Measurements from ENCODE around the gene EGFL7. TPM values are rescaled to one million over a fixed set of nuclear protein-coding genes. Genes with fewer than 3 reads are reported as not detected.
"Not testable (repeated sequence)": the region's sequence is repeated elsewhere in the genome, so short reads cannot be mapped to it uniquely, and the experiment has no call there.

Gene EGFL7
- total RNA-seq, 2 experiments from 2014 or later = 1.9 TPM

- H3K27me3 Mint-ChIP-seq (ENCODE audit: low read depth) = peaks cover 34% of the 10 kb centered on the region
- CTCF ChIA-PET = interaction anchor here (1.3 kb wide), 1 partner anchor 20 kb away, joined by 4 read pairs; no protein-coding TSS in a partner anchor
- H3K27ac Mint-ChIP-seq = no peak overlapping the region
Measured at GRCh38 chr9:136707011-136707410, 44.3 kb downstream of the EGFL7 start.

GRCh38 chr9:136707849-136708517 is 45.3 kb downstream of the EGFL7 start:
- DNase-seq (no peak), ATAC-seq (no peak)
- Mint-ChIP-seq H3K4me3 (no peak overlapping the region), H3K9me3 (ENCODE audit: insufficient read depth) (no peaks in the 10 kb centered on the region), H3K36me3 (ENCODE audit: low read depth) (no peaks in the 10 kb centered on the region), H3K27me3 (ENCODE audit: low read depth) (peaks cover 31% of the 10 kb centered on the region), H3K27ac (no peak overlapping the region), H3K4me1 (ENCODE audit: low read depth) (peaks cover 8% of the 10 kb centered on the region)
- CTCF ChIA-PET = interaction anchor here (0.7 to 1.6 kb wide), 3 partner anchors 19 to 35 kb away, joined by 3 to 8 read pairs (median 4); no protein-coding TSS in a partner anchor
- POLR2A ChIA-PET = interaction anchor here (0.8 kb wide), 1 partner anchor 19 kb away, joined by 3 read pairs; no protein-coding TSS in a partner anchor

More at GRCh38 chr9:136707011-136707410, 44.3 kb downstream of the EGFL7 start:
- no peak overlapping the region for H3K4me3 Mint-ChIP-seq
- peaks cover 10% of the 10 kb centered on the region for H3K4me1 Mint-ChIP-seq (ENCODE audit: low read depth)
- POLR2A ChIA-PET = interaction anchor here (0.8 kb wide), 1 partner anchor 20 kb away, joined by 3 read pairs; no protein-coding TSS in a partner anchor
- DNase-seq = no peak
- no peaks in the 10 kb centered on the region for H3K9me3 Mint-ChIP-seq (ENCODE audit: insufficient read depth)
- no peaks in the 10 kb centered on the region for H3K36me3 Mint-ChIP-seq (ENCODE audit: low read depth)
- no peak for ATAC-seq

- peaks cover 44% of the 10 kb centered on the region for H3K27me3 Mint-ChIP-seq (ENCODE audit: low read depth)
- ATAC-seq (no peak), DNase-seq (no peak)
- H3K9me3 Mint-ChIP-seq (ENCODE audit: insufficient read depth) = no peaks in the 10 kb centered on the region
- ChIA-PET POLR2A (interaction anchor here (0.6 to 0.9 kb wide), 2 partner anchors 17 to 246 kb away, joined by 3 to 4 read pairs; no protein-coding TSS in a partner anchor), CTCF (no interaction called here)
- no peaks in the 10 kb centered on the region for H3K36me3 Mint-ChIP-seq (ENCODE audit: low read depth)
- H3K4me3 Mint-ChIP-seq = no peak overlapping the region
- no peak overlapping the region for H3K27ac Mint-ChIP-seq
- H3K4me1 Mint-ChIP-seq (ENCODE audit: low read depth) = peaks cover 4% of the 10 kb centered on the region
Measured at GRCh38 chr9:136709454-136710109, 46.9 kb downstream of the EGFL7 start.

DNA sequence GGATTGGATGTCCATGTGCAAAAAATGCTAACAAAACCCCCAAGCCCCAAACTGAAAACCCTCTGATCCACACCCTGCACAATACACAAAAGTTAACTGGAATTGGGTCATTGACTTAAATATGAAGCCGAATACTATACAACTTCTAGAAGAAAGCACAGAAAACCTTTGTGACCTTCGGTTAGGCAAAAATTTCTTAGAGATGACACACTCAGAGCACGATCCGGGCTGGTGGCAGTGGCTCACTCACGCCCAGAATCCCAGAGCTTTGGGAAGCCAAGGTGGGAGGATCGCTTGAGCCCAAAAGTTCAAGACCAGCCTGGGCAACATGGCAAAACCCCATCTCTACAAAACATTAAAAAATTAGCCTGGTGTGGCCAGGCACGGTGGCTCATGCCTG is 47.8 kb downstream of the EGFL7 start:
- CTCF ChIA-PET = no interaction called here
- no peak overlapping the region for H3K4me3 Mint-ChIP-seq

GRCh38 chr9:136711219-136711648 is 48.5 kb downstream of the EGFL7 start:
- DNase-seq; H3K27ac Mint-ChIP-seq; H3K4me3 Mint-ChIP-seq; POLR2A ChIA-PET; H3K9me3 Mint-ChIP-seq (ENCODE audit: insufficient read depth); H3K36me3 Mint-ChIP-seq (ENCODE audit: low read depth); ATAC-seq; H3K4me1 Mint-ChIP-seq (ENCODE audit: low read depth): not testable (repeated sequence)
- H3K27me3 Mint-ChIP-seq (ENCODE audit: low read depth) = peaks cover 34% of the 10 kb centered on the region
- CTCF ChIA-PET = interaction anchor here (1.0 kb wide), 1 partner anchor 9 kb away, joined by 3 read pairs; no protein-coding TSS in a partner anchor

More for the DNA sequence above, 47.8 kb downstream of the EGFL7 start:
- no peak for DNase-seq
- H3K9me3 Mint-ChIP-seq (ENCODE audit: insufficient read depth) = no peaks in the 10 kb centered on the region
- no peak for ATAC-seq
- H3K27ac Mint-ChIP-seq = no peak overlapping the region
- H3K27me3 Mint-ChIP-seq (ENCODE audit: low read depth) = peaks cover 38% of the 10 kb centered on the region
- POLR2A ChIA-PET = no interaction called here
- no peaks in the 10 kb centered on the region for H3K36me3 Mint-ChIP-seq (ENCODE audit: low read depth)
- peaks cover 4% of the 10 kb centered on the region for H3K4me1 Mint-ChIP-seq (ENCODE audit: low read depth)

GRCh38 chr9:136711751-136712689 is 49.3 kb downstream of the EGFL7 start, which contains the start of gene DIPK1B:
Gene DIPK1B (plus strand): TSS chr9:136712572. CDS start chr9:136712666, 94 bp downstream.
- peaks cover 4% of the 10 kb centered on the region for H3K4me1 Mint-ChIP-seq (ENCODE audit: low read depth)
- H3K4me3 Mint-ChIP-seq = peak within 1 kb of the TSS; percentile 15
- H3K36me3 Mint-ChIP-seq (ENCODE audit: low read depth) = no peaks in the 10 kb centered on the region
- H3K9me3 Mint-ChIP-seq (ENCODE audit: insufficient read depth) = no peaks in the 10 kb centered on the region
- ATAC-seq (peak; percentile 26), DNase-seq (no peak)
- CTCF ChIA-PET = interaction anchor here (1.0 kb wide), 1 partner anchor 10 kb away, joined by 3 read pairs; no protein-coding TSS in a partner anchor
- H3K27me3 Mint-ChIP-seq (ENCODE audit: low read depth) = peaks cover 32% of the 10 kb centered on the region
- H3K27ac Mint-ChIP-seq = no peak within 1 kb of the TSS
- POLR2A ChIA-PET = no interaction called here

- H3K4me3 Mint-ChIP-seq = no peak overlapping the region
- DNase-seq = no peak
- peaks cover 4% of the 10 kb centered on the region for H3K4me1 Mint-ChIP-seq (ENCODE audit: low read depth)
- ChIA-PET POLR2A (interaction anchor here (0.7 to 7.5 kb wide), 2 partner anchors 14 to 323 kb away, joined by 3 to 53 read pairs; no protein-coding TSS in a partner anchor), CTCF (interaction anchor here (1.9 kb wide), 1 partner anchor 14 kb away, joined by 5 read pairs; no protein-coding TSS in a partner anchor)
- no peak overlapping the region for H3K27ac Mint-ChIP-seq
- no peak for ATAC-seq
- no peaks in the 10 kb centered on the region for H3K36me3 Mint-ChIP-seq (ENCODE audit: low read depth)
- H3K9me3 Mint-ChIP-seq (ENCODE audit: insufficient read depth) = no peaks in the 10 kb centered on the region
- H3K27me3 Mint-ChIP-seq (ENCODE audit: low read depth) = peaks cover 29% of the 10 kb centered on the region
Measured at GRCh38 chr9:136712690-136713544, 50.2 kb downstream of the EGFL7 start.

GRCh38 chr9:136713550-136713949 is 50.8 kb downstream of the EGFL7 start:
- ChIA-PET POLR2A (interaction anchor here (0.7 to 7.5 kb wide), 3 partner anchors 9 to 322 kb away, joined by 3 to 53 read pairs (median 3); no protein-coding TSS in a partner anchor), CTCF (interaction anchor here (1.9 kb wide), 1 partner anchor 14 kb away, joined by 5 read pairs; no protein-coding TSS in a partner anchor)
- Mint-ChIP-seq H3K36me3 (ENCODE audit: low read depth) (no peaks in the 10 kb centered on the region), H3K27me3 (ENCODE audit: low read depth) (peaks cover 29% of the 10 kb centered on the region), H3K27ac (no peak overlapping the region), H3K9me3 (ENCODE audit: insufficient read depth) (no peaks in the 10 kb centered on the region), H3K4me1 (ENCODE audit: low read depth) (peaks cover 6% of the 10 kb centered on the region), H3K4me3 (no peak overlapping the region)
- ATAC-seq (no peak), DNase-seq (no peak)

GRCh38 chr9:136714096-136714892 is 51.6 kb downstream of the EGFL7 start:
- ATAC-seq = no peak
- peaks cover 11% of the 10 kb centered on the region for H3K4me1 Mint-ChIP-seq (ENCODE audit: low read depth)
- POLR2A ChIA-PET = interaction anchor here (0.6 to 7.5 kb wide), 3 partner anchors 8 to 549 kb away, joined by 3 to 53 read pairs (median 3); no protein-coding TSS in a partner anchor
- H3K27ac Mint-ChIP-seq = no peak overlapping the region
- peaks cover 27% of the 10 kb centered on the region for H3K27me3 Mint-ChIP-seq (ENCODE audit: low read depth)
- no peaks in the 10 kb centered on the region for H3K9me3 Mint-ChIP-seq (ENCODE audit: insufficient read depth)
- no peak overlapping the region for H3K4me3 Mint-ChIP-seq
- CTCF ChIA-PET = interaction anchor here (1.9 kb wide), 1 partner anchor 13 kb away, joined by 5 read pairs; no protein-coding TSS in a partner anchor
- H3K36me3 Mint-ChIP-seq (ENCODE audit: low read depth) = no peaks in the 10 kb centered on the region
- no peak for DNase-seq

- Mint-ChIP-seq H3K4me3 (no peak overlapping the region), H3K4me1 (ENCODE audit: low read depth) (peaks cover 12% of the 10 kb centered on the region), H3K36me3 (ENCODE audit: low read depth) (no peaks in the 10 kb centered on the region), H3K27ac (no peak overlapping the region), H3K27me3 (ENCODE audit: low read depth) (peaks cover 27% of the 10 kb centered on the region), H3K9me3 (ENCODE audit: insufficient read depth) (no peaks in the 10 kb centered on the region)
- ATAC-seq (no peak), DNase-seq (no peak)
- ChIA-PET CTCF (no interaction called here), POLR2A (interaction anchor here (7.5 kb wide), 1 partner anchor 12 kb away, joined by 53 read pairs; no protein-coding TSS in a partner anchor)
Measured at GRCh38 chr9:136714893-136715274, 52.2 kb downstream of the EGFL7 start.

Measured in activated CD8-positive, alpha-beta T cell treated with anti-CD3 and anti-CD28 coated beads, Interleukin-2, amount 10 ng/mL, durations not matched to agents 7 days and 5 days (primary cell).